NCI-H2171 treated with DMSO at 0.1 percent for 48 hours (cell line): ENCODE data around the gene GTPBP6.
"Not testable (repeated sequence)": the region's sequence is repeated elsewhere in the genome, so short reads cannot be mapped to it uniquely, and the experiment has no call there.

Source experiments
- DNase-seq: peaks from one replicate; lab custom pipeline; 2025; lab: John Stamatoyannopoulos, UW

GTPBP6 gene

DNA sequence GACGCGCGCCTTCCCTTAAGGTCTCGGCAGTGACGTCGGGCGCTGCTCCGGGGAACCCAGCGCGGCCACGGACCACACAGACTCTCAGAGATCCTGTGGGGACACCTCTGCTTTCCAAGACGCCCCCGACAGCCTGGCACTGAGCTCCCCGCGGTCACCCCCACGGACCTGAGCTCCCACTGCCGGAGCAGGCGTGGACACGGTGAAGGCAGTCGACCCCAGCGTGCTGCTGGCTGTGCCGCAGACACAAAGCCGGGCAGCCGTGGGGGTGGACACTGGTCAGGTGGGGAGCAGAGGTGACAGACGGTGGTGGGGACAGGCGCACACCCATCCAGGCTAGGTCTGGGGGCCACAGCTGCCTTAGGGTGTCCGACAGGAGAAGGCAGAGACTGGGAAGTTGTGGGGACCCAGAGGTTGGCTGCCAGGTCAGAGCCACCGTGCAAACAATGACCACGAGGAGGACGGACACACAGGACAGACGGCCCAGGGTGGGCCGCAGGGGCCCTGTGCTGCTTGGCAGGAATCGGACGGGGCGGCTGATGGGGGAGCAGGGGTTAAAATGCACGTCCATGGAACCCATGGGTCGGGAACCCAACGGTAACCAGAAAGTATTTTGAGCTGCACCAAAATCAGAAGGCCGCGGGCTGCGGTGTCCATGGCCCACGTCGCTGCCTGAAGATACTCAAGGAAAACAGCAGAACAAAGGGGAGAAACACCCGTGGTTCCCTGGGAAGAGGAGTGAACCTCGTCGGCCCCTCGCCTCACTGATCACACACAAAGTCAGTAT is 16.6 kb upstream of the GTPBP6 start:
- no peak for DNase-seq

DNA sequence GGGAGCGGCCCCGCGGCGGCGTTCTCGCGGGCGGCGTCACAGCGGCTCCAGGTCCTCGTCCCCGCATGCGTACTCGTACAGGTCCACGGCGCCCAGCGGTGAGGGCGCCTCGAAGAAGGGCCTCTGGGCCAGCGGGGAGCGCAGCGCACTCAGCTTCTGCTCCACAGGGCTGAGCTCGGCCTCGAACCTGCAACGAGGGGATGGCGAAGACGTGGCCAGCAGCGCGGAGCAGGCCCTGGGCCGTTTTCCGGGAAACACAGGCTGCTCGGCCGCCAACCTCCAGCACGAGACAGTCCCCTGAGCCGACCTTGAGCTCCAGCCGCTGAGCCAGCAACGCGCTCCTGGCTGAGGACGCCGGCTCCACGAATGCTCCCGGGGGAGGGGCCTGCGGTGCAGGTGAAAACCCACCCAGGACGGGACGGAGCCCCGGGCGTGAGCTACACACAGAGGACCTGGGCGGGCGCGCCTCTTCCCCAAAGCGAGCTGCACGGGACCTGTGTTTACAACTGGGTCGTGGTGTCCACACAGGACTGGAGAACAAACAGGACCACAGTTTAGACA is 15.8 kb upstream of the GTPBP6 start:
- DNase-seq: no peak

DNA sequence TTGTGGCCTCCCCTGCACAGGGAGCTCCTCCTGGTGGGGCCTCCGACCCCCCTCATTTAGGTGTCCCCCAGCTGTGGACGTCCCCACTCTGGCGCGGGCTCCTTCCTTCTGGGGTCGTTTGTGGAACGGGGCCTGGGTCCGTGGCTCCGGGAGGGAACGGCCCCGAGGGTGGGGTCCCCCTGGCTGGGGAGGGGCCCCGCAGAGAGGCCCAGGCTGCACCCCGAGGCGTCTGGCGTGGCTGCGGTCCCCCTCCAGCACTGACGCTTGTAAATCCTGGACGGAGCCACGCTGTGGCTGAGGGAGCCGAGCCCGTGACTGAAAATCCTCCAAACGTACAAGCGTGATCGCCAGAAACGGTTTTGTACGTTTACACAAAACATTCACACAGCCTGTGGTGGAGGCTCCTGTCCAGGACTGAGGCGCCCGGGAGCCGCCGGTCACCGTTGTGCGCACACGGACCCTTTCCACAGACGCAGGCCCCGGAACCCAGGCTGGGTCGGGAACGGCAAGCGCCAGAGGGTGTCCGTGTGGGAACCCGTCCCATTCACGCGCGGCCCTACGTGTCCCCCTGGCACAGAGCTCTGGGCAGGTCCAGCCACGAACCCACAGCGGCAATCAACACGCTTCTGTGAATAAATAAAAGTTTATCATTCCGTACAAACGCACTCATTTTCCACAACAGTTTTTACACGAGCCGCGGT is 15.2 kb upstream of the GTPBP6 start:
- DNase-seq: no peak

DNA sequence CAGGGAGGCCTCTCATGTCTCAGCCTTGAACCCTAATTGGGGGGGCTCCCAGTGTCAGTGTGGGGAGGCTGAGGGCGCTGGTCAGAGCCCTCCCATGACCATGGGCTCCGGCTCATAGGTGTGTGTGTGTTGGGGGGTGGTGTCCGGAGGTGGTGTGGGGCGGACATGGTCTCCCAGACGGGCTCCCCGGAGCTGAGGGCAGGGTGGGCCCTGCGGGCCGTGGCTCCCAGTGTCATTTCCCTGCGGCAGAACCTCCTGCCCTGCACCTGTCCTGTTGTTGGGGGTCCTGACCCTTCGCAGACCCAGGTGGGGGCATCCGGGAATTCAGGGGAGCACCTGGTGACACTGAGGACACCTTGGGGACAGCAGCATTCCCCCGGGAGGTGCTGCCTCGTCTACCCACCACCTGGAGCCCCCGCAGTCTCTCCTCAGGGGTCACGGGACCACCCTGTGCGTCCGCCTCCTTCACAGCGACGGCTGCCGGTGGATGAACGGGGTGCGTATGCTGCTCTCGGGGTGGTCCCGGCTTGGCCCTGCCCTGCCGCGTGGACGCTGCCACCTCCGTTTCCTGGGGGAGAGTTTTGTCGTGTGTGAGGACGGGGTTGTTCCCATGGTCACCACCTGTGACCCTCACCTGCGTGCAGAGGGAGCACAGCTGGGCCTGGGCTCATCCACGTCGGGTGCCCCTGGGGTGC is 14.5 kb upstream of the GTPBP6 start:
- no peak for DNase-seq

DNA sequence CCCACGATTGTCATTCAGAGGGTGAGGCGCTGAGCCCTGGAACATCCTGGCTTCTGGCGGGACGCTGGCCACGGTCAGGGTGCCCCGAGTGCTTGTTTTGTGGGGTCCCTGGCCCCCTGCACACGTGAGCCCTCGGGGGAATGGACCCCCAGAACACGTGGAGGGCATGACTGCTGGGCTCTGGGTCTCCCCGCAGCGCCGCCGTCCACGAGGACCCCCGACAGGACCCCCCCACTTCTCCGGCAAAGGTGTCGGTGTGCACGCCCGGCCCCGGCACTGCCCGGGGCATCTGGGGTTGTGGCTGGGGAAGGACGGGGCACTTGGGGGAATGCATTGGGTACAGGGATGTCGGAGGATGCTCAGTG is 13.9 kb upstream of the GTPBP6 start:
- no peak for DNase-seq

DNA sequence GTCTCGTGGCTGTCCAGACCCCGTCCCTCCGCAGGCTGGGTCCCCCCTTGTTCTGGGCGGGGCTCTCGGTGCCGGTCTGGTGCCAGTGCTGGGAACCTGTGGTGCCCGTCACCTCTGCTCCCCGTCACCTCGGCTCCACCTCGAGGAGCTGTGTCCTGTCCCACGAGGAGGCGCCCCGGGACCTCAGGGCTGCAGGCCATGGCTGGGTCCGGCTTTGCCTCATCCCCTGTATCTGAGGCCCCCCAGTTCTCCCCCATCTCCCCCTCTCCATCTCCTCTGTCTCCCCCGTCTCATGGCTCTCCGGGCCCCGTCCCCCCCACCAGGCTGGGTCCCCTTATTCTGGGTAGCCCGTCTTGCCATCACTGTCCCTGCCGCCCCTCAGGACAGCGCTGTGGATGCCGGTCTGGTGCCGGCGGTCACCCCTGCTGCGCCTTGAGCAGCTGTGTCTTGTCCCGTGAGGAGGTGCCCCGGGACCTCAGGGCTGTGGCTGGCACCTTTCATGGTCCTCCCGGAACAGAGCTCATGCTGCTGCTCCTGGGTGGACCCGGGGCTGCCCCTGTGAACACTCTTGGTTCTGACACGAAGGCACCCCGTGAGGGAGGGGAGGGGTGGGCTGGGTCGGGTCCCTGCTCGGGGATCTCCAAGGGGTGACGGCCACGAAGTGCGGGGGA is 13.4 kb upstream of the GTPBP6 start:
- no peak for DNase-seq

DNA sequence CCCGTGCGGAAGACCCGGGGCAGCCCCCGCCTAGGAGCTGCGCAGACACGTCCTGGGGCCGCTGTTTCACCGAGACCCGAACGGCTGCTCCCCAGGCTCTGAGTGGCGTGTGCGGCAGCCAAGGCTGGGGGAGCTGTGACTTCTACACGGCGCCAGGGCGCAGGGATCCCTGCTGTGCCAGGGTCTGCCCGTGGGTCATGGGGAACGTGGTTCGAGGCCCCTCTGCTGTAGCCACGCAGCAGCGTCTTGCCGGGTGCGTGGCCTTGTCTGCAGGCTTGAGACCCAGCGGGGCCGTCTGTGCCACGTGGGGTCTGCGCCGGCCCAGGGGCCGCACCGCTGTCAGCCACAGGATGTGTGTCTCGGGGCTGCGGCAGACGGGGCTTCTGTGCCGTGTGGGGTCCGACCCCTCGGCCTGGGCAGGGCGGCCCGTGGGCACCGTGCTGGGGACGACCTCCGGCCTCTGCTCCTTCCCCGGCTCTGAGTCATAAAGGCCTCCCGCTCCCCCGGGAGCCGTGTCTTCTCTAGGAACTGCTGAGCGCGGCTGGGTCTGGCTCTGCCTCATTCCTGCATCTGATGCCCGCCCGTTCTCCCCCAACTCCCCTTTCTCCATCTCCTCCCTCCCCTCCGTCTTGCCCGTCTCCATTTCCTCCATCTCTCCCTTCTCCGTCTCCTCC is 12.7 kb upstream of the GTPBP6 start:
- peak; percentile 30 for DNase-seq

DNA sequence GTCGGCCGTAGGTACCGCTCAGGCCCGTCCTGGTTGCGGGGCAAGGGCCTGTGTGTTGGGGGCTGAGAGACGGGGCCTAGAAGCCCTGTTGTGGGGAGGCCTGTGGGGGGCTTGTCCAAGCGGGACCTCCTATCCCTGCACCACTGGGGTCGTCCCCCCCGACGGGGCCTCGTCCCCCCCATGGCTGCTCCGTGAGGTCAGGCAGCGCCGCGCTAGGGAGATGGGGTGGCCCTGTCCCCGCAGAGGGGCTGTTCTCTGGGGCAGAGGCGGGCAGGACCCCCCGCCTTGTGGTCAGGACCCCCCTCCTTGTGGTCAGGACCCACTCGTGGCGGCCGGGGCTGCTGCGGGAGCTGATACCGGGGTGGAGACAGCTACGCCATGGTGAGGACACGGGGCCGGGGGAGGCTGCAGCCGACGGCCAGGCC is 12.1 kb upstream of the GTPBP6 start:
- no peak for DNase-seq

DNA sequence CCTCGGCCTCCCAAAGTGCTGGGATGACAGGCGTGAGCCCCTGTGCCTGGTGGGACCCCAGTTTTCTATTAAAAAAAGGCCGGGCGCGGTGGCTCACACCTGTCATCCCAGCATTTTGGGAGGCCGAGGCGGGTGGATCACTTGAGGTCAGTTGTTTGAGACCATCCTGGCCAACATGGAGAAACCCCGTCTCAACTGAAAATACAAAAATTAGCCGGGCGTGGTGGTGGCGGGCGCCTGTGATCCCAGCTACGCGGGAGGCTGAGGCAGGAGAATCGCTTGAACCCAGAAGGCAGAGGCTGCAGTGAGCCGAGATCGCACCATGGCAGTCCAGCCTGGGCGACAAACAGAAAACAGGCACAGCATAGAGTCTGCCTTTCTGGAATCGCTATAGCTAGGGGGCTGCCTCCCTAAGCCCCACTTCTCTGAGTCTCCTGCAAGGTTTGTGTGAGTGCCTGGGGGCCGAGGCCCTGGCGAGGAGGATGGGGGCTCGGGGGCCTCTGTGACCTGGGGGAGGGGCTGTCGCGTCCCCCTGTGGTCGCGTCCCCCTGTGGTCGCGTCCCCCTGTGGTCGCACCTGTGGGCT is 11.6 kb upstream of the GTPBP6 start:
- not testable (repeated sequence) for DNase-seq

DNA sequence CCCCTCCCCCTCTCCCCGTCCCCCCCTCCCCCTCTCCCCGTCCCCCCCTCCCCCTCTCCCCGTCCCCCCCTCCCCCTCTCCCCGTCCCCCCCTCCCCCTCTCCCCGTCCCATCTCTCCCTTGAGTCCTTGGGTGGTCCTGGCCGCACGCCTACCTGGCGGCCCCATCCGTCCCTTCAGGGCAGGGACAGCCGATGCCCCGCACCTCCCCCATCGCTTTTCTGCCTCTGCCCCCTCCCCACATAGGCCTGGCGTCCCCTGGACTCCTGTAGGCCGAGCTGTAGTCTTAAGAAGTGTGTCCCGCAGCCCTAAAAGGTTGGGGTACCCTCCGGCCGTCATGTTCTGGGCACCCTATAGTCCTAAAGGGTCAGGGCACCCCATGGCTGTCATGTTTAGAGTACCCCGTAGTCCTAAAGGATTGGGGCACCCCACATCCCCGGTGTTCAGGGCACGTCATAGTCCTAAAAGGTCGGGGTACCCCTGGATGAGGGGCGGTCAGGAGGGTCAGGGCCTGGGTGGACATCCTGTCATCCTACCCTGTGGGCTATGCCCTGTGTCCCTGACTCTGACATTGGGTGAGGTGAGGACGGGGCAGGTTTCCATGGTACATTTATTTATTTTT is 10.8 kb upstream of the GTPBP6 start:
- no peak for DNase-seq

DNA sequence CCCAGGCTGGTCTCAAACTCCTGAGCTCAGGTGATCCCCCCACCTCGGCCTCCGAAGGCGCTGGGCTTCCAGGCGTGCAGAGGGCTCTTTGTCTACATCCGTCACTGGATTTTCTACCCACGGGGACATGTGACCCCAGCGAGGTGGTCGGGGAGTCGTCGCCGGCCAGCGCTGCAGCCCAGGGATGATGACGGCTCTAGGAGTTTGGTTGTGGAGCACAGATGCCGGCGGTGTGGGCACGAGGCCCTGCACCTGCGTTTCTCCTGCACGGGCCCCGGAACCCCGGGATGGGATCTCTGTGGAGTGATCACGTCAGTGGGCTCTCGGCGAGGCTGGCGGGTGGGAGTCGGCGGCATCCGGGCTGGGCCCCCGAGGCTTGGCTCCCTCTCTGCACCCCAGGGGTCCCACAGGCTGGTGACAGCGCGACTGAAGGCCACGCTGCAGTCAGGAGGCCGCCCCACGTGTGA is 9.1 kb upstream of the GTPBP6 start:
- no peak for DNase-seq

DNA sequence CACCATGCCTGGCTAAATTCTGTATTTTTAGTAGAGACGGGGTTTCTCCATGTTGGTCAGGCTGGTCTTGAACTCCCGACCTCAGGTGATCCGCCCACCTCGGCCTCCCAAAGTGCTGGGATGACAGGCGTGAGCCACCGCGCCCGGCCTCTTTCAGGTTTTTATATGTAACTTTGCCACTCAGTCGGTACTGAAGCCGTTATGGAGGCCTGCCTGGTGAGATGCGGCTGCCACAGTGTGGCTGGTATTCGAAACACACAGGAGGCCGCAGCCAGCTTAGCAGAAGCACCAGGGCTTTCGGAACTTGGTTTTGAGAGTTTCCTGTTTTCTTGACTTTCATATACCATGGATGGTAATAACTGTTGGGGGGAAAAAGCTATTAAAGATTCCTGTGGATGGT is 6.1 kb upstream of the GTPBP6 start:
- DNase-seq: not testable (repeated sequence)

DNA sequence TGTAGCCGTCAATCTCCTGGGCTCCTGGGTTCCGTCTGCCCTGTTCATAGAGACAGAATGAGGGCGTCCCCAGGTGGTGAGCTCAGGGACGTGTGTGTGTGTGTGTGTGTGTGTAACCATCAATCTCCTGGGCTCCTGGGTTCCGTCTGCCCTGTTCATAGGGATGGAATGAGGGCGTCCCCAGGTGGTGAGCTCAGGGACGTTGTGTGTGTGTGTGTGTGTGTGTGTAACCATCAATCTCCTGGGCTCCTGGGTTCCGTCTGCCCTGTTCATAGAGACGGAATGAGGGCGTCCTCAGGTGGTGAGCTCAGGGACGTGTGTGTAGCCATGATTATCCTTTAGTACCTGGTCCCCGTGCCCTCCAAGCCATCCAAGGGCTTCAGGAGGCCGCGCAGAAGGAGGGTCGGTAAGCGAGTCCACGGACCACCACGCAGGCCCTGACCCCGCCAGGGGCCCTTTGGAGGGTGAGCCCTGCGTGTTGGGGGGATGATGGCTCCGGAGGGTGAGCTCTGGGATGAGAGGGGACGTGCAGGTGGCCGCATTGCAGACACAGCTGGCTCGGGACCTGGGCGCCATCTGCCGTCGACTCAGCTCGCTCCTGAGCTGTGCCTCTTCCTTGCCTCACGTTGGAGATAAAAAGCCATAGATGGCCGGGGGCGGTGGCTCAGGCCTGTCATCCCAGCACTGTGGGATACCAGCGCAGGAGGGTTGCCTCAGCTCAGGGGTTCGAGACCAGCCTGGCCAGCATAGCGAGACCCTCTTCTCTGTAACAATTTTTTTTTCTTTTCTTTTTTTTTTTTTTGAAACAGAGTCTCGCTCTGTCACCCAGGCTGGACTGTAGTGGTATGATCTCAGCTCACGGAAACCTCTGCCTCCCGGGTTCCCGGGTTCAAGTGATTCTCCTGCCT is 5.4 kb upstream of the GTPBP6 start:
- no peak for DNase-seq

DNA sequence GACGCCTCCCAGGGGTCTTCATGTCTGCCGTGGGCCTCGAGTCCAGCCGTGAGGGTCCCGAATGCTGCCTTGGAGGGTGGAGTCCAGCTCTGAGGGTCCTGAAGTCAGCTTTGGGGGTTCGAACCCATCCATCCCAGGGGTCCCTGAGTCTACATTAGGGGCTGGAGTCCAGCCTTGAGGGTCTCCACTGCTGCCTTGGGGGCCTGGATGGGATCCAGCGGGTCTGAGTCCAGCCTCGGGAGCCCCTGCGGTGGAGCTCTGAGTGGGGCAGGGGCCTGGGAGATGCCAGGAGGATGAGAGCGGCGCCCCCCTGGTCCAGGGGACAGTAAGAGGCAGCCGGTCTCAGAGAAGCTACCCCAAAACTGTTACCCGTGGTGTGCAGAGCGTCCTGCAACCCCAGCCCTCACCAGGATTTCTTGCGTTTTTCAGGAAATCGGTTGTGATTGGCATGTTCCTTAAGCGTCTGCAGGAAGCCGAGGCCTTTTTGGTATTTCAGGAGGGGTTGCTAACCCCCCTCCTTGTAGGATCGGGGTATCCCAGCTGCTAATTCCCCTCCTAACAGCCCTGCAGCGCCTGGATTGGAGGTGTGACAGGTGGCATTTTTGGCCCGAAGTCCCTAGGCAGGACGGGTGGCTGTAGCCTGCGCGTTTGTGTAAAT is 1.7 kb upstream of the GTPBP6 start:
- no peak for DNase-seq

DNA sequence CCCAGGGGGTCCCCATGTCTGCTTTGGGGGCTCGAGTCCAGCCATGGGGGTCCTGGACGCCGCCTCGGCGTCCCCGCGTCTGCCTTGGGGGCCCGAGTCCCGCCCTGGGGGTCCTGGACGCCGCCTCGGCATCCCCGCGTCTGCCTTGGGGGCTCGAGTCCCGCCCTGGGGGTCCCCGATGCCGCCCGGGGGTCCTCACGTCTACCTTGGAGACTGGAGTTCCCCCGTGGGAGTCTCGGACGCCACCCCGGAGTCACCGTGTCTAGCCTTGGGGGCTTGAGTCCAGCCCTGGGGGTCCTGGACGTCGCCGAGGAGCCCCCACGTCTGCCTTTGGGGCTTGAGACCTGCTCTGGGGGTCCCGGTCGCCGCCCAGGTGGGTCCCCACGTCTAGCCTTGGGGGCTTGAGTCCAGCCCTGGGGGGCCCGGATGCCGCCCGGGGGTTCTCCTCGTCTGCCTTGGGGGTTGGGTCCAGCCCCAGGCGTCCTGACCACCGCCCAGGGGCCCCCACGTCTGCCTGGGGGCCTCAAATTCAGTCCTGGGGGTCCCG is 1.1 kb upstream of the GTPBP6 start:
- DNase-seq: no peak

DNA sequence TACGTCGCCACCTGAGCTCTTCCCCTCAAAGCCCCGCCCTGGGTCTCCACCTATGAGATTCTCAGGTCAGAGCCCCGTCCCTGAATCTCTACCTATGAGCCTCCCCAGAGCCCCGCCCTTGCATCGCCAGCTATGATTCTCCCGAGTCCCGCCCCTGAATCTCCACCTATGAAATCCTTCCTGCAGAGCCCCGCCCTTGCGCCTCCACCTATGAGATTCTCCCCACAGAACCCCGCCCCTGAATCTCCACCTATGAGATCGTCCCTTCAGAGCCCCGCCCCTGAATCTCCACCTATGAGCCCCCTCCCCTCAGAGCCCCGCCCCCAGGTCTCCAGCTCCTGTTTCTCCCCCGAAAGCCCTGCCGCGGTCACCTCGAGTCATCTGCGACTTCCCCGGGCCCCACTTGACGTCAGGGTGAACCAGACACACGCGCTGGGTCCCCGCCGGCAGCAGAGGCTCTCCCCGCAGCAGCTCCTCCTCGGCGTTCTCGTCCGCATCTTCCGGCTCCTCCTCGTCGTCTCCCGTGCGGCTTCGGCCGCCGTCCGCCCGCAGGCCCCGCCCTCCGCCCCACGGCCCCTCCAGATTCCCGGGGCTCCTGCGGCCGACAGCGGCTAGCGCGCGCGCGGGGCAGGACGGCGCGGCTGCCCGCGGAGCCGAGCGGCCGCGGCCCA is 393 bp downstream of the GTPBP6 start:
- DNase-seq: no peak

DNA sequence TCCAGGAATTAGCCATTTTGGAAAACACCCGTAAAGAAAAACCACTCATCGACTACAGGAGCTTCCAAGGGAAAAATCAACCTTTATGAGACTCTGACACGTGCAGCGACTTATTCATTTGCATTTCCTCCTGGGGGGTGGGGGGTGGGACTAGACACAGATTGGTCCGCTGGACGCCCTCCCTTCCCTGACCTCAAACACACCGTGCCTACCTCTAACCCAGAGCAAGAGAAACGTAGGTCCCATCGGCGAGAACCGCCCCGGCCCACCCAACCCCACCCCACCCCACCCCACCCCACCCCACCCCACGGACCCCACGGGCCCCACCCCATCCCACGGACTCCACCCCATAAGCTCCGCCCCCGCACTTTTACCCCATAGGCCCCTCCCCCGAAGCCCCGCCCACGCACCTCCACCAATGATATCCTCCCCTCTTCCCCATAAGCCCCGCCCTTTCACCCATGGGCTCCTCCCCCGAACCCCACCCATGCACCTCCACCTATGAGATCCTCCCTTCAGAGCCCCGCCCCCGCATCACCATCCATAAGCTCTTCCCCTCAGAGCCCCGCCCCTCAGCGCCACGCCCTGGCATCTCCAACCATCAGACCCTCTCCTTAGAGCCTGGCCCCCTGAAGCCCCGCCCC is 1.1 kb downstream of the GTPBP6 start:
- no peak for DNase-seq
